GM23338 (cell line): ENCODE measurements around the gene CYP4B1. TPM values are rescaled to one million over a fixed set of nuclear protein-coding genes. Genes with fewer than 3 reads are reported as not detected.

Source experiments
- ATAC-seq: fragments of 200-7000 bp; cut with Tn5 transposase; 3 replicates; pipeline ENCODE4 v1.9.1; 2020
- DNase-seq: peaks from one replicate; pipeline ENCODE4 v3.0.0-alpha.2; 2015; ENCODE audit warnings: low spot score
- H2AFZ ChIP-seq: fragments of 200-600 bp; sonication (generic); 2 replicates; pipeline ENCODE4 v1.8.0; 2016; ENCODE audit warnings: antibody characterized with exemption, mild to moderate bottlenecking, moderate library complexity
- H3F3A ChIP-seq: fragments of 200-600 bp; sonication (generic); replicated peaks from 2 replicates; pipeline ENCODE4 v1.8.0; 2017; ENCODE audit warnings: antibody characterized with exemption, mixed run types, low read depth
- H3K27ac ChIP-seq: fragments of 200-600 bp; sonication (generic); 2 replicates; pipeline ENCODE4 v1.6.1; 2016; ENCODE audit warnings: low read depth
- H3K27me3 ChIP-seq: fragments of 200-600 bp; sonication (generic); 2 replicates; pipeline ENCODE4 v1.8.0; 2016; ENCODE audit warnings: mild to moderate bottlenecking, mixed run types, moderate library complexity; ENCODE audit not compliant: insufficient read depth
- H3K36me3 ChIP-seq: fragments of 200-600 bp; sonication (generic); 2 replicates; pipeline ENCODE4 v1.8.0; 2016; ENCODE audit warnings: mild to moderate bottlenecking; ENCODE audit not compliant: insufficient read depth
- H3K4me1 ChIP-seq: fragments of 200-600 bp; sonication (generic); 2 replicates; pipeline ENCODE4 v1.8.0; 2016; ENCODE audit warnings: mild to moderate bottlenecking, moderate library complexity; ENCODE audit not compliant: insufficient read depth
- H3K4me2 ChIP-seq: fragments of 200-600 bp; sonication (generic); 2 replicates; pipeline ENCODE4 v1.7.1; 2017; ENCODE audit warnings: mixed run types
- H3K4me3 ChIP-seq: fragments of 200-600 bp; sonication (generic); 2 replicates; pipeline ENCODE4 v1.6.1; 2016; ENCODE audit warnings: mixed run types
- H3K79me2 ChIP-seq: fragments of 200-600 bp; sonication (generic); replicated peaks from 2 replicates; pipeline ENCODE4 v1.8.0; 2017; ENCODE audit warnings: mild to moderate bottlenecking; ENCODE audit not compliant: insufficient read depth
- H3K9me2 ChIP-seq: fragments of 200-600 bp; sonication (generic); 2 replicates; pipeline ENCODE4 v1.8.0; 2017; ENCODE audit not compliant: insufficient read depth
- H4K20me1 ChIP-seq: fragments of 200-600 bp; sonication (generic); replicated peaks from 2 replicates; pipeline ENCODE4 v1.8.0; 2017; ENCODE audit warnings: mild to moderate bottlenecking; ENCODE audit not compliant: insufficient read depth
- H3K27ac Mint-ChIP-seq: 2 replicates; pipeline ENCODE4 v1.8.0; 2020; ENCODE audit warnings: inconsistent platforms, mild to moderate bottlenecking, moderate library complexity, mixed read lengths
- H3K27me3 Mint-ChIP-seq: 3 replicates; pipeline ENCODE4 v1.8.0; 2022; ENCODE audit warnings: low read depth, mild to moderate bottlenecking, moderate library complexity, mixed read lengths, inconsistent platforms; ENCODE audit not compliant: insufficient read depth, poor library complexity
- H3K36me3 Mint-ChIP-seq: 3 replicates; pipeline ENCODE4 v1.8.0; 2021; ENCODE audit warnings: low read depth, mild to moderate bottlenecking, inconsistent platforms, moderate library complexity, mixed read lengths
- H3K4me1 Mint-ChIP-seq: 3 replicates; pipeline ENCODE4 v1.8.0; 2020; ENCODE audit warnings: mild to moderate bottlenecking, inconsistent platforms, mixed read lengths
- H3K4me3 Mint-ChIP-seq: 3 replicates; pipeline ENCODE4 v1.8.0; 2021; ENCODE audit warnings: moderate library complexity, mild to moderate bottlenecking, inconsistent platforms, mixed read lengths
- H3K9me3 Mint-ChIP-seq: 3 replicates; pipeline ENCODE4 v1.8.0; 2020; ENCODE audit warnings: moderate library complexity, mild to moderate bottlenecking, inconsistent platforms, mixed read lengths
- CREB1 ChIP-seq: fragments of 250-450 bp; sonication (Bioruptor Pico); IDR thresholded peaks from 2 replicates; pipeline ENCODE4 v1.5.0; 2020; ENCODE audit warnings: low read depth, mild to moderate bottlenecking, moderate library complexity
- CTCF ChIP-seq, 2 experiments: fragments of 200-600 bp in 1 of 2; sonication (generic) in 1 of 2; conservative IDR thresholded peaks; 2 replicates each; pipeline versions ENCODE4 v1.5.1 to v1.6.1; 2016 to 2017; ENCODE audit warnings: antibody characterized with exemption in 2 of 2, low read depth in 2 of 2, mild to moderate bottlenecking in 2 of 2, moderate library complexity in 1 of 2
- ETS1 ChIP-seq: IDR thresholded peaks from 2 replicates; pipeline ENCODE4 v1.6.1; 2016; ENCODE audit warnings: antibody characterized with exemption
- EZH2 ChIP-seq: fragments of 200-600 bp; sonication (generic); IDR thresholded peaks from one replicate; pipeline ENCODE4 v1.8.0; 2017; ENCODE audit warnings: antibody characterized with exemption, mild to moderate bottlenecking, low read depth; ENCODE audit not compliant: unreplicated experiment
- EZH2phosphoT487 ChIP-seq: fragments of 200-600 bp; sonication (generic); IDR thresholded peaks from one replicate; pipeline ENCODE4 v1.8.1; 2018; ENCODE audit warnings: antibody characterized with exemption; ENCODE audit not compliant: unreplicated experiment
- JUNB ChIP-seq: IDR thresholded peaks from one replicate; pipeline ENCODE4 v1.6.1; 2016; ENCODE audit warnings: antibody characterized with exemption; ENCODE audit not compliant: unreplicated experiment
- NANOG ChIP-seq: IDR thresholded peaks from 2 replicates; pipeline ENCODE4 v1.6.1; 2016; ENCODE audit warnings: antibody characterized with exemption, borderline replicate concordance
- POLR2AphosphoS5 ChIP-seq: IDR thresholded peaks from 2 replicates; pipeline ENCODE4 v1.6.1; 2016; ENCODE audit warnings: antibody characterized with exemption, low read depth
- REST ChIP-seq: IDR thresholded peaks from one replicate; pipeline ENCODE4 v1.6.1; 2018; ENCODE audit warnings: antibody characterized with exemption; ENCODE audit not compliant: unreplicated experiment
- STAT1 ChIP-seq: IDR thresholded peaks from one replicate; pipeline ENCODE4 v1.6.1; 2016; ENCODE audit warnings: antibody characterized with exemption; ENCODE audit not compliant: unreplicated experiment
- ZNF114 ChIP-seq: fragments of 250-450 bp; sonication (Bioruptor Pico); IDR thresholded peaks from 2 replicates; pipeline ENCODE4 v1.5.0; 2020; ENCODE audit warnings: mild to moderate bottlenecking, moderate library complexity
- ZNF331 ChIP-seq: fragments of 250-450 bp; sonication (Bioruptor Pico); IDR thresholded peaks from 2 replicates; pipeline ENCODE4 v1.5.0; 2020; ENCODE audit warnings: low read depth, mild to moderate bottlenecking, moderate library complexity
- ZNF462 ChIP-seq: fragments of 250-450 bp; sonication (Bioruptor Pico); IDR thresholded peaks from 2 replicates; pipeline ENCODE4 v1.5.0; 2020; ENCODE audit warnings: mild to moderate bottlenecking, moderate library complexity
- polyA plus RNA-seq: library from polyadenylated mRNA; unstranded; fragments of >200 nt; fragmentation: Nextera tagmentation; extraction: Ambion mirVana; gene quantifications from 2 replicates; pipeline ENCODE4 v1.2.1, GENCODE V29; 2016
- total RNA-seq: library from RNA; depleted of rRNA; stranded (reverse); fragments of >200 nt; shearing (Covaris generic); gene quantifications from 2 replicates; pipeline ENCODE4 v1.2.3, GENCODE V29; 2014

The CYP4B1 gene
- total and polyA plus RNA-seq, 2 experiments from 2014 or later, result not detected

- Mint-ChIP-seq H3K4me3 (no peak overlapping the region), H3K27ac (no peak overlapping the region)
- H3K4me1 ChIP-seq, result no peaks in the 10 kb centered on the region
Measured at GRCh38 chr1:46800742-46801141, 1.9 kb downstream of the CYP4B1 start.

More at GRCh38 chr1:46800742-46801141, 1.9 kb downstream of the CYP4B1 start:
- H3K4me3 ChIP-seq, result no peak overlapping the region
- no peak overlapping the region for H3K4me2 ChIP-seq
- Mint-ChIP-seq H3K36me3 (no peaks in the 10 kb centered on the region), H3K27me3 (no peaks in the 10 kb centered on the region), H3K9me3 (no peaks in the 10 kb centered on the region; the same call in 2 of the 3 replicates), H3K4me1 (no peaks in the 10 kb centered on the region)
- DNase-seq (no peak), ATAC-seq (no peak)
- no peaks in the 10 kb centered on the region for H4K20me1 ChIP-seq
- H3K79me2 ChIP-seq, result no peaks in the 10 kb centered on the region
- H3K27ac ChIP-seq, result no peak overlapping the region
- H2AFZ ChIP-seq, result no peak overlapping the region
- no peaks in the 10 kb centered on the region for H3F3A ChIP-seq
- TF ChIP-seq EZH2phosphoT487 (no peak), NANOG (no peak), REST (no peak), ETS1 (no peak), ZNF114 (no peak), ZNF331 (no peak), STAT1 (no peak), ZNF462 (CRISPR knock-in tag) (no peak), JUNB (no peak), POLR2AphosphoS5 (no peak), EZH2 (no peak), CREB1 (CRISPR knock-in tag) (no peak), CTCF (conservative IDR thresholded peaks at IDR 0.05; ENCODE audit: low read depth in 2 of 2) (no peak)
- no peaks in the 10 kb centered on the region for H3K27me3 ChIP-seq
- no peaks in the 10 kb centered on the region; the same call in 1 of the 2 replicates for H3K36me3 ChIP-seq
- peaks cover 4% of the 10 kb centered on the region; the same call in 1 of the 2 replicates for H3K9me2 ChIP-seq
